GM06990 (cell line): ENCODE measurements around the gene RNF208.

Experiments used
- DNase-seq: peaks from one replicate; pipeline ENCODE4 v3.0.0-alpha.2; 2011; ENCODE audit not compliant: insufficient read length; ENCODE audit errors: extremely low read depth
- H3K27me3 ChIP-seq: replicated peaks from 2 replicates; pipeline ENCODE4 v1.6.0; 2011; ENCODE audit warnings: low read length; ENCODE audit not compliant: control insufficient read depth, insufficient read depth
- H3K36me3 ChIP-seq: 2 replicates; pipeline ENCODE4 v1.5.1; 2011; ENCODE audit warnings: low read length; ENCODE audit not compliant: control insufficient read depth, insufficient read depth
- H3K4me3 ChIP-seq: replicated peaks from 2 replicates; pipeline ENCODE4 v1.5.1; 2011; ENCODE audit warnings: low read depth, mild to moderate bottlenecking, control low read depth, low read length
- TF ChIP-seq, protein P1 (sequence below): IDR thresholded peaks from 2 replicates; pipeline ENCODE4 v1.5.1; 2011; ENCODE audit warnings: low read length, control low read depth, mild to moderate bottlenecking, inconsistent platforms; ENCODE audit not compliant: insufficient read depth, poor library complexity, severe bottlenecking

Gene RNF208

DNA sequence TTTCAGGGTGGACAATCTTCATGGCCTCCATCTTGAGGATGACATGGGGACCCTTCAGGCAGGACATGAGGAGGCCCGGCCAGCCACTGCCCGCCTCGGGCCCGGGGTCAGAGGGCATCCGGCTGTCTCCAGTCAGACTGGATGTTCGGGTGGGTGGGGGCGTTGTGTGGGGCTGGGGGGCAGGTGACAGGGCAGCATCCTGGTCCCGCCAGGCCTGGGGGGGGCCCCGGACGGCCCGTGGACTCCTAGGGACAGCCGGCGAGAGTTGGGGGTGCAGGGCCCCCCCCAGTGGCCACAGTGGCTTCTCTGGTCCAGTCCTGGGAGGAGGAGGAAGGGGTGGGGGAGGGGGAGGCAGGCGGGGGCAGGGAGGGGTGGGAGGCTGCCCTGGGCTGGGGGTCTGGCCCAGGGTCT, 940 bp downstream of the RNF208 start:
- Histone ChIP-seq H3K27me3 (no peaks in the 10 kb centered on the region), H3K4me3 (peak overlapping the region; percentile 55), H3K36me3 (peaks cover 3% of the 10 kb centered on the region)
- TF ChIP-seq, protein P1, sequence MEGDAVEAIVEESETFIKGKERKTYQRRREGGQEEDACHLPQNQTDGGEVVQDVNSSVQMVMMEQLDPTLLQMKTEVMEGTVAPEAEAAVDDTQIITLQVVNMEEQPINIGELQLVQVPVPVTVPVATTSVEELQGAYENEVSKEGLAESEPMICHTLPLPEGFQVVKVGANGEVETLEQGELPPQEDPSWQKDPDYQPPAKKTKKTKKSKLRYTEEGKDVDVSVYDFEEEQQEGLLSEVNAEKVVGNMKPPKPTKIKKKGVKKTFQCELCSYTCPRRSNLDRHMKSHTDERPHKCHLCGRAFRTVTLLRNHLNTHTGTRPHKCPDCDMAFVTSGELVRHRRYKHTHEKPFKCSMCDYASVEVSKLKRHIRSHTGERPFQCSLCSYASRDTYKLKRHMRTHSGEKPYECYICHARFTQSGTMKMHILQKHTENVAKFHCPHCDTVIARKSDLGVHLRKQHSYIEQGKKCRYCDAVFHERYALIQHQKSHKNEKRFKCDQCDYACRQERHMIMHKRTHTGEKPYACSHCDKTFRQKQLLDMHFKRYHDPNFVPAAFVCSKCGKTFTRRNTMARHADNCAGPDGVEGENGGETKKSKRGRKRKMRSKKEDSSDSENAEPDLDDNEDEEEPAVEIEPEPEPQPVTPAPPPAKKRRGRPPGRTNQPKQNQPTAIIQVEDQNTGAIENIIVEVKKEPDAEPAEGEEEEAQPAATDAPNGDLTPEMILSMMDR: no peak
- no peak for DNase-seq

- no peak for DNase-seq
- H3K4me3 ChIP-seq: no peak overlapping the region
- TF ChIP-seq, protein P1: no peak
- H3K36me3 ChIP-seq: peaks cover 9% of the 10 kb centered on the region
- H3K27me3 ChIP-seq: no peaks in the 10 kb centered on the region
Measured at GRCh38 chr9:137220317-137221094, 1.5 kb downstream of the RNF208 start.

DNA sequence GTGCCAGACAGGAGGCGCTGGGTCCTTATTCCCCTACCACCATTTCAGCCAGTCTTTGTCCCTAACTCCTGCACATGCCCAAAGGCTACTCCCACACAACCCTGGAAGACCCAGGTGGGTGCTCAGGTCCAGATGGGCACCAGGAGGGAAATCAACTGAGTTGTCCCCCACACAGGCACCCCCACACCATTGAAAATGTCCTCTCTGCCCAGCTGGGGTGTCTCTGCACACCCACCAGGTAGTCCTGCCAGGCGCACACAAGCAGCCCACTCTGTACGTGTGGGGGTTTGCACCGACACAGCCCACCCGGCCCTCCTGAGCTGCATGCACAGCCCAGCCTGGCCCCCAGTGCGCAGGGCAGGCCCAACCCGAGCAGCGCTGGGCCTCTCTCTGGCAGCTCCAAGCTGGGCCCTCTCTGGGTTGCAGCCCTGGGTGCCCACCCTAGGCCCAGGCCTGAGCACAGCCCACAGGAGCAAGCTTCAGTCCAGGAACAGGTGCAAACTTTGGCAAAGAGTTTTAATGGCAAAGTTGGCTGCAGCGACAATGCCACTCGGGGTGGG, 2.2 kb downstream of the RNF208 start:
- no peak for DNase-seq
- no peaks in the 10 kb centered on the region for H3K27me3 ChIP-seq
- H3K4me3 ChIP-seq: no peak overlapping the region
- TF ChIP-seq, protein P1: no peak
- peaks cover 10% of the 10 kb centered on the region for H3K36me3 ChIP-seq

GRCh38 chr9:137218754-137219271, 3.2 kb downstream of the RNF208 start:
- TF ChIP-seq, protein P1: no peak
- H3K27me3 ChIP-seq: no peaks in the 10 kb centered on the region
- no peak overlapping the region for H3K4me3 ChIP-seq
- H3K36me3 ChIP-seq: peaks cover 10% of the 10 kb centered on the region
- DNase-seq: no peak

DNA sequence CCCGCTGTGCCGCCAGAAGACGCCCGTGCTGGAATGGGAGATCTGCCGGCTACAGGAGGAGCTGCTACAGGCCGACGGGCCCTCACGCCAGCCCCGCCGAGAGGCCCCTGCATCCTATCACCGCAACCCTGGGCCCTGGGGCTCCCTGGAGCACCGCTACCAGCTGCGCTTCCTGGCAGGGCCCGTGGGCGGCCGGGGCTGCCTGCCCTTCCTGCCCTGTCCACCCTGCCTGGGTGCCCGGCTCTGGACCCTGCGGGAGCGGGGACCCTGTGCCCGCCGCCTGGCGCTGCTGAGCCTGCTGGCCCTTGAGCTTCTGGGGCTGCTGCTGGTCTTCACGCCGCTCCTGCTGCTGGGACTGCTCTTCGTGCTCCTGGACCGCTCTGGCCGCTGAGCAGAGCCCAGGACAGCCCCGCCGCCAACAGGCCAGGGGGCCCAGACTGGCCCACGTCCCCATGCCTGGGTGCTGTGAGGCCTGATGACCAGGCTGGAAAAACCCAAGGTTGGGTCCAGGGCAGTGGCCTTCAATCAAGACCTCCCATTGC, 3.8 kb downstream of the RNF208 start:
- Histone ChIP-seq H3K36me3 (peaks cover 10% of the 10 kb centered on the region), H3K27me3 (no peaks in the 10 kb centered on the region), H3K4me3 (no peak overlapping the region)
- TF ChIP-seq, protein P1: no peak
- no peak for DNase-seq
